Measurements from ENCODE around the gene NLRC3.

NLRC3 gene

DNA sequence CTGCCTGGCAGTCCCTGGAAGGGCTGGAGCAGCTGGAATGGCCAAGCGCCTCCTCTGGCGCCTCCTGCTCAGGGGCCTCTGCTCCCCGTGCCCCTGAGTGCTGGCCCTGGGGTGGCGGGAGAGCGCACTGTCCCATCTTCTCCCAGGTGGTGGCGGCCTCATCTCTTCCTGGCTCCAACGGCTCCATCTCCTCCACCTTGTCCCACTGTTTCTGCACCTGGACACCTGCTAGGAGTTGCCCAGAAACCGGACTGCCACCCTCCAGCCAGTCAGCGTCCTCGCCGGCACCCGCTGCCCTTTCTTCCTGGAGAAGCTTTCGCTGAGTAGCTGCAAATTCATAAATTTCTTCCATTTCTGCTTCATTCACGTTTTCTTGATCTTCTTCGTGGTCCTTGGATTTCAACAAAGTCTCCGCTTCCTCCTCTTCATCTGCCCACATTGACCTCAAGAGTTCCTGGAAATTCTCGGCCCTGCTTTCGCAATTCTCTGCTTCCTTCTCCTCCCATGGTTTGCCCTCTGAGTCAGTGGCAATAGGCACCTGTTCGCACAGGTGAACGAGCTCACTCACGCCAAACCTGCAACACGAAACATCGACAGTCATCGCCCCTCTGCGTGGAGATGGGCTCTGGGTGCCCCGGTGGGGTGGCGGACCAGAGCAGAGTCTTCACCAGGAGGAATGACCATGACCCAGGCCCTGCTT is 13.7 kb upstream of the NLRC3 start:
- no peak overlapping the region for H3K27ac Mint-ChIP-seq
- H3K27me3 Mint-ChIP-seq: no peaks in the 10 kb centered on the region
- peaks cover 6% of the 10 kb centered on the region for H3K4me1 Mint-ChIP-seq (ENCODE audit: low read depth)
- peaks cover 23% of the 10 kb centered on the region for H3K36me3 Mint-ChIP-seq (ENCODE audit: low read depth)
- H3K4me3 Mint-ChIP-seq: no peak overlapping the region
- H3K9me3 Mint-ChIP-seq: no peaks in the 10 kb centered on the region

DNA sequence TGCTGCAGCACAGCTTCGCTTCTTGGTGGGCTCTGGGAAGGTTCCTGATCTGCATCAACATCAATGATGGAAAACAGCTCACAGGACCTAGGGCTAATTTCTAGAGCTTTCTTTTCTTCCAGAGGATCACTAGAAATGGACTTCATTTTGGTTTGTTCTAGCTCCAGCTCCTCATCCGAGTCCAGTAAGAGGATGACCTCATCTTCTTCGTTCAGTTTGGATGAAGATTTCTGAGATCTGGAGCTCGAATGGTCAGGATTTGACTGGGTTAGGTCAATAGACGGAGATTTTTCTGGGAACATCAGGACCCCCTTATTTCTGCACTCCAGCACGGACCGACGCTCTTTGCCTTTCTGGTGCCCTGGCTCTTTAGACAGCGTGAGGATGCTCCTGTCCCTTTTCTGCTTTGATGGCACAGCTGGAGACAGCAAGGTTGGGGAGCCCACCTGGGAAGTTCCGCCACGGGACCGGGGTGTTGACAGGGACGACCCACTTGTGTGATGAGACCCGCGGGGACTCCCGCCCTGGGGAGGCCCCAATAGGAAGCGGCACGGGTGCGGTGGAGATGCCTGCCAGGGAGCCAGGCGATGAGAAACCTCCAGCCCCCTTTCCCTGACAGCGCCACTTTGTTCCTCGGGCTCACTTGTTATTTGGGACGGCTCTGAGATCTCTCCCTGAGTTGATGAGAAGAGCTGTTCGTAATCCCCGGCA is 12.9 kb upstream of the NLRC3 start:
- H3K27ac Mint-ChIP-seq: no peak overlapping the region
- H3K4me3 Mint-ChIP-seq: no peak overlapping the region

DNA sequence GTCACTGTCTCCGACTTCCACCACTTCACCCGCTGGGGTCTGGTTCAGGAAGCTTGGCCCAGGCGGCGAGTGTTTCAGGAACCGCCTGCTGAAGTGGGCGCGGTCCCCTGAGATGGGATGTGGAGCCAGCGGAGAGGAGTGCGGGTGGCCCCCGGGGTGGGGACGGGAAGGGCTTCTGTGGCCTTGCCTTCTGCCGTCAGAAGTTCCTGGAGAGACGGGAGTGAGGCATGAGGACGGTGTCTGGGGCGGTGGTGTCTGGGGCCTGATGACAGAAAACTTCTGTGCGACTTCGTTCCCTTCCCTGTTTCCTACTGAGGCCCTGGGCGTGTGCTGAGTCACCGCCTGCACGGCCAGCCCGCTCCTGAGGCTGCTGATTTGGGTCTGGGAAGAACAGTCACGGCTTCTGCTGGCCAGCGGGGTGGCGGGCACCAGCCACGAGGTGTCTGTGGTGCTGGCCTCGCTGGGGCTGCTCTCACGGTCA is 12.3 kb upstream of the NLRC3 start:
- no peak overlapping the region for H3K4me3 Mint-ChIP-seq
- H3K36me3 Mint-ChIP-seq (ENCODE audit: low read depth): peaks cover 20% of the 10 kb centered on the region
- no peaks in the 10 kb centered on the region for H3K27me3 Mint-ChIP-seq
- H3K27ac Mint-ChIP-seq: no peak overlapping the region
- H3K9me3 Mint-ChIP-seq: no peaks in the 10 kb centered on the region
- peaks cover 13% of the 10 kb centered on the region for H3K4me1 Mint-ChIP-seq (ENCODE audit: low read depth)

More for the DNA sequence above, 12.9 kb upstream of the NLRC3 start:
- Mint-ChIP-seq H3K9me3 (no peaks in the 10 kb centered on the region), H3K27me3 (no peaks in the 10 kb centered on the region), H3K4me1 (ENCODE audit: low read depth) (peaks cover 8% of the 10 kb centered on the region), H3K36me3 (ENCODE audit: low read depth) (peaks cover 20% of the 10 kb centered on the region)

DNA sequence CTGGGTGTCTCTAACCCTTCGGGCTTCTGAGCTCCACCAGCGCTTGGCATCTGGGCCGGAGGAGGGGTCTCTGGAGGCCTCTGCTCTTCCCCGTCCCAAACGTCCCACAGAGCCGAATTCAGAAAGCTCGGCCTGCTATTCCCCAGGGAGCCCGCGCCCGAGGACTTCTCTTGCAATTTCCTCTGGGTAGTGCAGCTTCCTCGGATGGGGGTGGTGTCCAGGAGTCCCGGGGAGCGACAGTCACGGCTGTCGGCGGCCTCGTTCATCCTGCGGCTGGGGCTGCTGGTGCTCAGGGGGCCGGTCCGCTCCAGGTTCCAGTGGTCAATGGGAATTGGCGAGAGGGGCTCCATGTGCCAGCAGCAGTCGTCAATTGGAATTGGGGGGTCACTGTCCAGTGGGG is 11.8 kb upstream of the NLRC3 start:
- Mint-ChIP-seq H3K27ac (no peak overlapping the region), H3K27me3 (no peaks in the 10 kb centered on the region), H3K36me3 (ENCODE audit: low read depth) (peaks cover 20% of the 10 kb centered on the region)

DNA sequence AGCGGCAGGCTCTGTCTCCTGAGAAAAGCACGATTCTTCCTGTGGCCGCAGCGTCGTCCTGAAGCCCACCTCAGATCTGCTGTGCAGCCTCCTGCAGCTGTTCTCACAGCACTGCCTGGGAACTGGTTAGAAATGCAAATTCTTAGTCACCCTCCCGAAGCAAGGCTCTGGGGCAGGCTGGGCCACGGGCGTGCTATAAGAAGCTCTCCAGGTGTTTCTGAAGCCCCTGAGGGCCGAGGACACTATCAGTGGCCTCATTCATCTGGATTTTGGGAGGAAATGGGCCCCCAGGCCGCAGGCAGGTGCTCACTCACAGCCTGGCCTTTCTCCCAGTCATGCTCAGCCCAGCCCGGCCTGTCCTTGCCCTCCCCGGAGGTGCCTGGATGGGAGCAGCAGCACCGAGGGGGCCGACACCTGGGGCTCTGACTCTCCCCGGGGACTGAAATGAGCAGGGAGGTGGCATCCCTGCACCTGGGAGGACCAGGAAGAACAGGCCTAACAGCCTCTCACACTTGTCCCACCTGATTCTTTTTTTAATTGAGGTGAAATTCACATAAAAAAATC is 10.4 kb upstream of the NLRC3 start:
- Mint-ChIP-seq H3K4me3 (no peak overlapping the region), H3K4me1 (ENCODE audit: low read depth) (peaks cover 13% of the 10 kb centered on the region), H3K27me3 (no peaks in the 10 kb centered on the region), H3K9me3 (no peaks in the 10 kb centered on the region), H3K36me3 (ENCODE audit: low read depth) (peaks cover 20% of the 10 kb centered on the region), H3K27ac (no peak overlapping the region)

More for the DNA sequence above, 11.8 kb upstream of the NLRC3 start:
- Mint-ChIP-seq H3K4me1 (ENCODE audit: low read depth) (peaks cover 13% of the 10 kb centered on the region), H3K9me3 (no peaks in the 10 kb centered on the region), H3K4me3 (no peak overlapping the region)

DNA sequence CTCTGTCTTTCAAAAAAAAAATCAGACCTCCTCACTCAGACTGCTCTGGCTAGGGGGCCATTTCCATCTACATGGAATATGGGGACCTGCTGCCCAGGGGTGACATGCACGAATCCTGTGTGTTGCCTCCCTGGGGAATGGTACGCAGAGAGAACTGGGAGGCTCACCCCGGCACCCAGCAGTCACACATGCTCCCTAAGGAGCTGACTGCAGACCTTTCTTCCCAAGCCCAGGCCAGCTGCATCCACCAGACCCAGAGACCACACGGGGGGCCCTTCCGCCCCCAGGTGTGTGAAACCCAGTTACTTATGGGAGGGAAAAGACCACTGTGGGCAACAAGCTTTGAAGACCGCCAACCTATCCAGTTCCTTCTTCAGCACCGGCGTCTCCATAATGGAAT is 7.2 kb upstream of the NLRC3 start:
- no peaks in the 10 kb centered on the region for H3K9me3 Mint-ChIP-seq
- peaks cover 10% of the 10 kb centered on the region for H3K36me3 Mint-ChIP-seq (ENCODE audit: low read depth)
- H3K27me3 Mint-ChIP-seq: no peaks in the 10 kb centered on the region
- no peak overlapping the region for H3K27ac Mint-ChIP-seq
- peaks cover 25% of the 10 kb centered on the region for H3K4me1 Mint-ChIP-seq (ENCODE audit: low read depth)
- no peak overlapping the region for H3K4me3 Mint-ChIP-seq

DNA sequence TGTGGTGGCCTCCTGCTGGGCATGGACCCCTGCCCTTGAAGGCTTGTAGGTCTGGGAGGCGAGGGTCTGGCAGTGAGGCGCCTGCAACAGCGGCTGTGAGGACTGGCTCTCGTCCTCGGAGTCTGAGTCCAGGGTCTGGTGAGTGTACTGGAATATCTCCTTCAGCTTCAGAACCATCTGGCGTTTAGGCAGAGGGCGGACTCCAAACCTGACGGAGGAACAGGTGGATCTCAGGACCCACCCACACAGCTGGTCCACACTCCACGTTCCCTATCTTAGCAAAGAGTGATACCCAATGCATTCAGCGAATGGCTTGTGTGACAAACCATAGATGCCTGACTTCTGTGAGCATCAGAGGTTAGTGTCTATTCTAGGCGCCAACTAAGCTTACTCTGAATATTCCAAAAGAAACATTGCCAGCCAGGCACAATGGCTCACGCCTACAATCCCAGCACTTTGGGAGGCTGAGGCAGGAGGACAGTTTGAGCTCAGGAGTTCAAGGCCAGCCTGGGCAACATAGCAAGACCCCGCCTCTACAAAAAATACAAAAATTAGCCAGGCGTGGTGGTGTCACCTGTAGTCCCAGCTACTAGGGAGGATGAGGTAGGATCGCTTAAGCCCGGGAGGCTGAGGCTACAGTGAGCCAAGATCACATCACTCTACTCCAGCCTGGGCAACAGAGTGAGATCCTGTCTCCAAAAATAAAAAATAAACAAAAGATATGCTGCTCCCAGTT is 6.3 kb upstream of the NLRC3 start:
- Mint-ChIP-seq H3K27me3 (no peaks in the 10 kb centered on the region), H3K27ac (no peak overlapping the region)

DNA sequence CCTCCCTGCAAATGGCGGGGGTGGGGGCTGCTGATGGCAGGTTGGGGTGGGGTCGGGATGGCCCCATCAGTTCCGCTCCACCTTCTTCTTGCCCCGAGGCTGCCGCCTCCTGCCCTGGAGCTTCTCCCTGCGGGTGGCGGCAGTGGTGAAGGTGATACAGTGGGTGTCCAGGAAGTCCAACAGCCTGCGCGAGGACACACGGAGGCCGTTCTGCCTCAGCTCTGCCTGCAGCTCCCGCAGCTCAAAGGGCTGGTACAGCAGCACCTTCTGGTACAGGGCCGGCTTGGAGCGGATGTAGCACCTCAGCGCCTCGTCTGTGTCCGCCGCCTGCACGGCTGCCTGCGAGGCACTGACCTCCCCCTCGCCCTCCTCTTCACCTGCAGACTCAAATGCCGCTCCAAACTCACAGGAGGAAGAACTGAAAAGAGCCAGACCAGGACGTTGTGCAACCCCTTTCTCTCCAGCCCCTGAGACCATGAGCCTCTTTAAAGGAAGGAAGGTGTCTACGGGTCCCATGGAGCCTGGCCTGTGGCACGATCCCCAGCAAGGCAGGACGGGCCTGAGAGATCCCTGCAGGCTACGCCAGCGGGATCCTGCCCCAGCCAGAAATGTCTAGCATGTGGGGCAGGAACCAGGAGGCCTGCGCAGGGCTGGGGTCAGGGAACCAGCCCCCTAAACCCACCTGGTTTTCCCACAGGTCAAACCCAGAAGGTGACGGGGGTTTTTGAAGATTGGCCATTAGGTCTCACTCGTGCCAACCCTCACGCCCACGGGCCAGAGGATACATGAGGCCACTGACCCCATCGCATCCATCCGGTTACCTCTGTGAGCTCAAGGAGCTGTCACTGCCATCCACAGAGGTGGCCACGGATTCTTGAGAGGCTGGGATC is 5.3 kb upstream of the NLRC3 start:
- H3K36me3 Mint-ChIP-seq (ENCODE audit: low read depth): peaks cover 3% of the 10 kb centered on the region
- H3K4me3 Mint-ChIP-seq: no peak overlapping the region
- H3K9me3 Mint-ChIP-seq: no peaks in the 10 kb centered on the region
- H3K27me3 Mint-ChIP-seq: no peaks in the 10 kb centered on the region
- peaks cover 41% of the 10 kb centered on the region for H3K4me1 Mint-ChIP-seq (ENCODE audit: low read depth)
- no peak overlapping the region for H3K27ac Mint-ChIP-seq

More for the DNA sequence above, 6.3 kb upstream of the NLRC3 start:
- no peak overlapping the region for H3K4me3 Mint-ChIP-seq
- H3K9me3 Mint-ChIP-seq: no peaks in the 10 kb centered on the region
- peaks cover 9% of the 10 kb centered on the region for H3K36me3 Mint-ChIP-seq (ENCODE audit: low read depth)
- peaks cover 33% of the 10 kb centered on the region for H3K4me1 Mint-ChIP-seq (ENCODE audit: low read depth)

DNA sequence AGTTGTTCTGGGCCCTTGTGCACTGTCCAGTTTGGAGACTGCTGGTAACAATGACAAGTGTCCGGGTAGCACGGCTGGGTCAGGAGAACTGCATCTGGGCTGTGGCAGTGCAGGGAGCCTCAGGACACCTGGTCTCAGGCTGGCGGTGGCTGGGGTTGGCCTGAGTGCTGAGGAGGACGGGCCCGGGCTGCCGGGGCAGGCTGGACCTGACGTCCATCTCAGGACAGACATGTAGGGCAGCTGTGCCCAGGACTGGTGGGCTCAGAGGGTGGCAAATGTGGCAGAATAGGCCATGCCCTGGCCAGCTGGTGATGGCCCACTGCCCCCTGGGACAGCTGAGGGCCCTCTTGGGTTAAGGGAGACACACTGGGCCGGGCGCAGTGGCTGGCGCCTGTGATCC is 4.2 kb upstream of the NLRC3 start:
- H3K27ac Mint-ChIP-seq: no peak overlapping the region
- peaks cover 52% of the 10 kb centered on the region for H3K4me1 Mint-ChIP-seq (ENCODE audit: low read depth)
- peaks cover 3% of the 10 kb centered on the region for H3K36me3 Mint-ChIP-seq (ENCODE audit: low read depth)
- H3K4me3 Mint-ChIP-seq: no peak overlapping the region
- H3K9me3 Mint-ChIP-seq: no peaks in the 10 kb centered on the region
- H3K27me3 Mint-ChIP-seq: no peaks in the 10 kb centered on the region

DNA sequence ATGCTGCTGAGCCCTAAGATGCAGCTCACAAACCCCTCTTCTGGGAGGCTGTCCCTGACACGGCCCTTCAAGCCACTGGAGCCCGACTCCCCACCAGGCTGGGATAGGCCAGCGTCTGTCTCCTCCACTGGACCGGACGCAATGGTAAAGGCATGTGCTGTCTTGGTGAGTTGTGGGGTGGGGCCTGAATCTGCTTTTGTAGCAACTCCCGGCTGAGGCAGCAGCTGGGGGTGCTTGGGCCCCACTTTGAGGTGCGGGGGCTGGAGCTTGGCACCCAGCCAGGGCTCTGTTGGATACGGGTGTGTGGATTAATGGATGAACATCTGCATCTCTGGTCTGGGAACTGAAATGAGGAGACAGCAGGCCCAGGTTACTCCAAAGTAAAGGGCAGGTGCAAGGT is 3.5 kb upstream of the NLRC3 start:
- no peaks in the 10 kb centered on the region for H3K36me3 Mint-ChIP-seq (ENCODE audit: low read depth)
- H3K27me3 Mint-ChIP-seq: no peaks in the 10 kb centered on the region
- H3K27ac Mint-ChIP-seq: no peak overlapping the region
- no peaks in the 10 kb centered on the region for H3K9me3 Mint-ChIP-seq
- no peak overlapping the region for H3K4me3 Mint-ChIP-seq
- peaks cover 52% of the 10 kb centered on the region for H3K4me1 Mint-ChIP-seq (ENCODE audit: low read depth)

DNA sequence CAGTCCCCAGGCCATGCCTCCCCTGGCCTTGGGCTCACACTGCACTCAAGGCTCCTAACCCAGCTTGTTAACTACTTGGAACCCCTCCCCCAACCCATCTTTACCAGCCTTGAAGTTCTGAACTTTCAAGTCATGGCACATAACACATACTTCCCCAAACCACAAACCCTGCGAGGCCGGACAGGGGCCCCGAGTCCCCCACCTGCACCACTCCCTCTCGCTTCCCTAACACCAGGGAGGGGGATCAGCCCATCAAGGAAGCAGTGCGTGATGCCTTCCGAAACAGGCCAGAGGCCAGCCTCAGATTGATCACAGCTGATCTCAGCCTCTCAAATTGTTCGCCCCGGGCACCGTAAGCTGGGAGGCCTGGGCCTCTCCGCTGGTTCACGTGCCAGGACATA is 3.0 kb upstream of the NLRC3 start:
- Mint-ChIP-seq H3K9me3 (no peaks in the 10 kb centered on the region), H3K4me3 (no peak overlapping the region), H3K36me3 (ENCODE audit: low read depth) (no peaks in the 10 kb centered on the region), H3K4me1 (ENCODE audit: low read depth) (peaks cover 52% of the 10 kb centered on the region), H3K27ac (no peak overlapping the region), H3K27me3 (no peaks in the 10 kb centered on the region)

DNA sequence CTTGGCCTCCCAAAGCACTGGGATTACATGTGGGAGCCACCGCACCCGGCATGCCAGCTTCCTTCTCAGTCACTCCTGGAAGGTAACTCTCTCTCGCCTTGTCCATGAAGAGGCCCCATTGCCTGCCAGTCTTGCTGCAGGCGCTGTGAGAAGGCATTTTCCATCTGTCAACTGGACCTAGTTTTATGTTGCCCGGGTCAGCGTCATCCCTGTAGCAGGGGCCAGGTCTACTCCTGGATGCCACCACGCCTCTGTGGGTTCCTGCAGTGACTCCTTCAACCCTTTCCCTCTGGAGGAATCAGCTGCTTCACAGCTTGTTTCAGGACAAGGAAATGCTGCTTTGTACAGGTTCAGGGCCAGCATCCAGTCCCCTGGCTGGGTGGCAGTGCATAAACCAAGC is 2.6 kb upstream of the NLRC3 start:
- Mint-ChIP-seq H3K36me3 (ENCODE audit: low read depth) (no peaks in the 10 kb centered on the region), H3K4me1 (ENCODE audit: low read depth) (peaks cover 52% of the 10 kb centered on the region), H3K27ac (no peak overlapping the region), H3K9me3 (no peaks in the 10 kb centered on the region), H3K27me3 (no peaks in the 10 kb centered on the region), H3K4me3 (no peak overlapping the region)

DNA sequence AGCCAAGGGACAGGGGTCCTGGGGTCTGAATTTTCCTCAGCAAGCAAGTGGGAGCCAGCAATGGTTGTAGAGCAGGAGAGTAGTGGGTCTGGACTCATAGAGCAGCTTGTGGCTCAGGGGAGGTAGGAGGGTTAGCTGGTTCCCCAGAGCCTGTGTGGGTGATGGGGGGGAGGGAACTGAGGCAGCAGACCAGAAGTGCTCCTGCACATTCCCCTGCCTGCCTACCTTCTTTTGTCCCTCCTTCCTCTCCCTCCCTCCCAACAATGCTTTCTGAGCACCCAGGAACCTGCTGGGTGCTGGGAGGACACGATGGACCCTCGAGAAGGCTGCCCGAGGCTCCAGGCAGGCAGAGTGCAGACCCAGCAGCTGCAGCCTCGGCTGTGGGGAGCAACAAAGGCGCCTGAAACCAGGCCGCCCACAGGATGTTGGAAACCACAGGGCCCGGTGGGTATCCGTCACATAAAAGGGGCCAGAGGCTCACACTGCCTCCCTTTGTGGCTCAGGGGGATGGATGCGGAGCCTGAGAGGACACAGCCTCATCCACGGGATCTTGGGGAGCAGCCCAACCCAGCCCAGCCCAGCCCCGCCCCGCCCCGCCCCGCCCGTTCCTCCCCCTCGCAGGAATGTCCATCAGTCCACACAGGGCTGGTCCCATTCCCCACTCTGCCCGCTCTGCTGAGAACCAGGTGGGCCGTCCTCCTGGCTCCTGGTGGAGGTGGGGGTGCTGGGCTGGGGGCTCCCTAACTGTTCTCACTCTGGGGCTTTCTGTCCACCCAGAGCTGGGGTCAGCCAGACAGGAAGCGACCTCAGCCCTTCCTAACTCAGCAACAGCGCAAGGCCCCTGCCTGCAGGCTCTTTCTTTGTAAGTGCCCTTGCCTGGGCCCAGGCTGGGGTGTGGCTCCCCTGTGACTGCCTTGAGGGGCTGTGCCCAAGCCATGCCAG is 1.7 kb upstream of the NLRC3 start:
- Mint-ChIP-seq H3K4me1 (ENCODE audit: low read depth) (peaks cover 52% of the 10 kb centered on the region), H3K27ac (peak overlapping the region; percentile 79), H3K36me3 (ENCODE audit: low read depth) (no peaks in the 10 kb centered on the region), H3K27me3 (no peaks in the 10 kb centered on the region), H3K4me3 (peak overlapping the region; percentile 69), H3K9me3 (no peaks in the 10 kb centered on the region)
